Stimulated activated CD8-positive, alpha-beta memory T cell treated with anti-CD3 and anti-CD28 coated beads, Interleukin-2, amount 100 ng/mL, for 1 hour (primary cell): ENCODE data around the gene DNAL4.

Source experiments
- DNase-seq, 2 donors: peaks; one replicate each; pipeline ENCODE4 v3.0.0-alpha.2; 2020; ENCODE audit warnings: low read depth in 2 of 2

Gene DNAL4

DNA sequence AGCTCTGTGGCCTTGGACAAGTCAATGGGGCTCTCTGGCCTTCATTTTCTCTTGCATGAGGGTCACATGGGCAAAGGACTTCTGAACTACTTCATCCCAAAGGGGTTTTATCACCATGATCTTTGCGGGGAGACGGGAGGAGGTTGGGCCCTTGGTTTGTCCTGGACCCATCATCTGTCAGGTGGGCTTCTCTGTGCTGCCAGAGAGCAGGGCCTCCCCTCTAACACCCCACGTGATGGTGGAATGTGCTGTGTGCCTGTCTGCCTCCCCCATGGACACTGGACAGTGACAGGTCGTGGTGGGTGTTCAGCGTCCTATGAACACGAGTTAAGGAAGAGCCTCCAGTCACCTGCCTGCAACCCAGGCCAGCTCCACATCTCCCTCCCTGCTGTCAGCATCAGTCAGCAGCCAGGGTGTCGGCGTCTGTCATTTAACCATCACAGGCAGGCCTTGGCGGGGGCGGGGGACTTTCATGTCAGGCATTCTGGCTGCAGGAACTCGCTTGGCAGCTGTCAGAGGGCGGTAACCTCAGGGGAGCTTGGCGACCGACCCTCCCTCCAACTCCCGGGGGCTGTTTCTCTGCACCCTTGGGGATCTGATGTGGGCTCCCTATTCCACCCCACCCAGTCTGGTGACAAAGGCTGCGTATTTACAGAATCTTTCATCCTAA, 35.5 kb downstream of the DNAL4 start:
- DNase-seq, result peak in 1 of 2 donors; percentile 50

DNA sequence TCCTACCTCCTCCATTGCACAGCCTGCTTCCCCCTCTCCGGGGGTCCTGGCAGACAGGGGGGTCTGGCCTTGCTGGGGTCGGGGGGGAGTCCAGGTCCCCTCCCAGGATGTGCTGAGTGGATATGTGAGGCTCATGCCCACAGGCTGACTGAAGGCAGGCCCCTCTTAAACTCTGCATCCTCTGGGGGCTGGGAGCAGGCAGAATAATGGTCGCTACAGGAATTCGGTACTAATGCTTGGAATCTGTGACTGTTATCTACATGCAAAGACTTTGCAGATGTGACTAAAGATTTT, 36.5 kb downstream of the DNAL4 start:
- DNase-seq, result no peak

DNA sequence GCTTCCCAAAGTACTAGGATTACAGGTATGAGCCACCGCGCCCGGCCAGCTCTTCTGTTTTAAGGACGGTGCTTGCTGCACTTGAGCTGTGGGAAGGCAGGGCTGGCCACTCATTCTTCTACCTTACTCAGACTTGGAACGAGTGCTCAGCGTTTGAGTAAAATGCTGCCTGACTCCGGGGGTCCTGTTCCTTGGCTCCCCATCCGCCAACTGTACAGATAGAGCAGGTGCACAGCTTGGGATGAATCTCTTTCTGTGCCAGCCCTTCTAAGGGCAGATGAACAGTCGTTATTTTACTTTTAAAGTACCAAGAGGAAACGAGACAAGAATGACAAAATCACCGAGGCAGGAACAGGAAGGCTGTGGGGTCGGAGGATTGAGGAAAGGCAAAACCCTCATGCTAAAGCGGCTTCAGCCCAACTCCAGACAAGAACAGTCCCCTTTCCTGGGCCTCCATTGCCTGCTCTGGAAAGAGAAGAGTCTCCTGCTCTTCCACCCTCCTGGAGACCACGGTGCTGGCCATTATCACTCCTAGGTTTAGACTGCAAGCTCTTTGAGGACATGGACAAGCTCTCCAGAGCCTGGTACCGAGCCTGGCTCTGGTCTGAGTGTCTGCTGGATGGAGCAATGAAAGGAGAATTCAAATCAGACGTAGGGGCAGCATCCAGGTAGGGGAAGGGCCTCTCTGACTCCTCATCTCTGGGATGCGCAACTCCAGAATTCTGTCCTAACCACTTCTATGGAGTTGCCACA, 37.1 kb downstream of the DNAL4 start:
- DNase-seq, result no peak

DNA sequence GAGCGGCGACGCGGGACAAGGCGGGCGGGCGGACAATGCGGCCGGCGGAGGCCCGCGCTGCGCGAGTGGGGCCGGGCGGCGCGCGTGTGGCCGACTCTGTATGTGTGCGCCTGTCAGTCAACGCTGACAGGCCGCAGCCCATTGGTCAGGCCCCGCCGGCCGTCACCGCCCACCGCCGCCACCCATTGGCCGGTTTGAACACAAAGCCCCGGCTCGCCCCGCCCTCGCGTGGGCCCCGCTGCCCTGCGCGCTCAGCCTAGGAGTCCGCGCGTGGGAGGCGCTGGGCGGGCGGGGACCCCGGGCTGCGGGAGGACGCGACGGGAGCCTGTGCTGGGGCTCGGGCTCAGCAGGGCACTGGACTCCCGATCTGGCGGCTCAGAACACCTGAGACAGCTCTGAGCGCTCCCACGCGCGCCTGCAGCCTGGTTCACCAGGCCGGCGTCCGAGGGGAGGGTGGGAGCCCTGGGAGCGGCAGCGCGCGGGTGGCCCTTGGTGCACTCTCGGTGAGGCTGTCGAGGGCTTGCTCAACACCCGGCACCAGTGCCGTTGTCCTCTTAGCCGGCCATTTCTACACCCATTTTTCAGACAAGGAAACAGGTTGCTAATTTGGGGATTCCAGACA, 37.9 kb downstream of the DNAL4 start, which contains the start of gene SUN2:
Gene SUN2, minus strand, starts transcription at position 88 of the 622 bp plus-strand sequence. CDS start 3,370 bp downstream, outside the sequence.
- DNase-seq, result peak; percentile 89 to 91

DNA sequence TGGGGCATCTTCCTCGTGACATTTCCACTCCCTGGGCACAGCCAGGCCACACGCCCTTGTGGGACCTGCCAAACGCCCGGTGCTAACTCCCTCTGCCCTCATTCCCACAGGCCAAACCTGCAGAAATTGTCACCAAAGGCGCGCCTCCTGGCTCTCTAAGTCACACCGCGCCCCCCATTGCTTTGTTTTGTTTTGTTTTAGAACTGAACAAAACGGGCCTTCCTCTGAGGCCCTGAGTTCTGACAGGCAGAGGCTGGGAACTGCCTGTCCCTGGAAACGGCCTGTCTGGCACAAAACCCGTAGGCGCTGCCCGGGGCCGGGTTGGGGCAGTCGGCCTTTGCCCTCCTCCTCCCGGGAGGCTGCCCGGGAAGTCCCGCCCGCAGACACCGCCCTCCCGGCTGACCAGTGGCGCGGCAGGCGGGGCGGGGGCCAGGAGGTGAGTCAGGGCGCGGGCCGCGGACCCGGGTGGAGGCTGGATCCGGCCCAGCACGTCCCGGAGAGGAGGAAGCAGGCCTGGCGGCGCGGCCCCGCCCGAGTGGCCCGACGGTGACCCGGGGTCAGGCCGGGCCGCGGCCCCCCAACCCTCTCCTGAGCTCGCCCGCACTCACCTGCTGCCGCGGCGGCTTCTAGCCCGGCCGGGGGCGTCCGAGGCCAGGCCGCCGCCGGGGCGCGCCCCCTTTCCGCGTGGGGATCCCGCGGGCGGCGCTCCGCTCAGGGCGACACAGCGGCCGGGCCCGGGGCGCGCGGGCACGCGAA, 38.6 kb downstream of the DNAL4 start:
- no peak for DNase-seq

- no peak for DNase-seq
Observed at GRCh38 chr22:38754751-38755154, 39.2 kb downstream of the DNAL4 start.

DNA sequence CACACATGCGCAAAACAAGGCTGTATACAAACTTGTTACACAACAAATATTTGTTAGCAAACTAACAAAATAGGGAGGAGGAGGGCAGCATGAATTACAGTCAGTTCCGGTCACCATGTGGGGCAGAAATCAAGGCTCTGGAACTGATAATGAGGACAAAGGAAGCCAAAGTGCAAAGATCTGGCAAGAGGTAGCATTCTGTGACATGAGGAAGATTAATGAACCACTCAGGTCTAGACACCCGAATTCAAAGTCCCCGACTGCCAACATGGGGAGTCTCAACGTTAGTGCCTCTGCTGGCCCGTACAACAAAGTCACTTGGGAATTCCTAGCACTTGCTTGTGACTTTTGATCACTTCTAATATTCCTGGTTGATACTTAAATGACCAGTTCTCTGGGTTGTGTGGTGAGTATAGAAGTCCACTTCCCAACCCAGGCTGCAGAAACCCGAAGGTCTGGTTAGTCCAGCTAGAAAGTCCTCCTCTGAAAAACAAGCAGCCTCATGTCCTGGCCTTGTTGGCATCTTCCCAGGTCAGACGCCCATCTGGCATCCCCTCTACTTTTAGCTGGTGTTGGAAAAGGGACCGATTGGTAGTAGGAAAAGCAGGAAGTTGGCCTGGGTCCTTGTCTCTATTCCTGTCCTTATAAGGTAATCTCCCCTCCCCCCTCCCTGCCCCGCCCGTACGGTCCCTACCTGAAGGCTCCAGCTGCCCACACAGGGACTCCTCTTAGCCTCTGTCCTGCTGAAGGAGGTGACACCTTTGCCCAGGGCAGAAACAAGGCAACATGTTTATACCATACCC, 39.8 kb downstream of the DNAL4 start:
- DNase-seq, result no peak

GRCh38 chr22:38751422-38752346, 42.3 kb downstream of the DNAL4 start:
- DNase-seq, result peak; percentile 50 to 53

GRCh38 chr22:38751066-38751421, 42.9 kb downstream of the DNAL4 start:
- no peak for DNase-seq

DNA sequence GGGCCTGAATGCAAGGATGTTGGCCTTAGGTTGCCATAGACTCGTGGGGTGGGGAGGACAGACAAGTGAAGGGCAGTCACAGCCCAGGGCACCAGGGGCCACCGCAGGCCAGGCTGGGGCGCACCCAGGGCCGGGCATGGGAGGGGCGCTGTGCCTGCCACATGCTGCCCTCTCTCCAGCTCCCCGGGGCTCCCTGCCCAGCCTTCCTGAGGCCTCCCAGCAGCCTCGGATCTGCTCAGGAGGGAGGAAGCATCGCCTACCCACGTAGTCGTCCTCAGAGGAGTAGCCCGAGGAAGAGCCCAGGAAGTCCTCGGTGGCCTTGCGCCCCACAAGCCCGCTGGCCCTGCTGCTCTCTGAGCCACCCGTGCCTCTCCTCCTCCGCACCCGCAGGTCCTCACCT, 43.3 kb downstream of the DNAL4 start:
- DNase-seq, result no peak

- no peak for DNase-seq
Observed at GRCh38 chr22:38750104-38750503, 43.8 kb downstream of the DNAL4 start.

DNA sequence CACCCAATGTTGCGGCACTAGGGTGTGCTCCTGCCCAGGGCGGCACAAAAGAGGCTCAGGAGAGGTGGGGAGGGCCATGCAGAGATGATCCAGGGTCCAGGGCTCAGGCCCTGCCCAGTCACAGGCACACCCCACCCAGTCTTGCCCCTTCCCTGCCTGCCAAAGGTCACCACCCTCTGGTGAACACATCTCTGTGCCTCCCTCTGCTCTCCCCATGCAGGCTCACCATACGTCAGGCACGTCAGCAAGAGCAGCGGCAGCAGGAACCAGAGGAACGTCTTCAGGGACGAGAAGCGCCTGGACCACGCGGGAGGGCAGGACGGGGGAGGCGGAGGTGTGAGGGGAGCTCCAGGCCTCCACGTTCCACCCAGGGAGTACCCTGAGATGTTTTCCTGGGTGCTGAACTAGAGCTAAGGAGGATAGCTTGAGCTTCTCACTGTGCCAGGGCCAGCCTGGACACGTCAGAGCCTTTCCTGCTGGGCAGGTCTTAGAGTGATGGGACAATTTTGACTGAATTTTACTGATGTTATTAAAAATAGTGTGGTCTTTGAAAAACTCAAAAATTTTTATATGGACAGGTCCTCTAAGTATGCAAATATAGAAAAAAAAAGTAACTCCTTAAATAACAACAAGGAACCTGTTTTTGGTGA, 45.3 kb downstream of the DNAL4 start:
- no peak for DNase-seq

DNA sequence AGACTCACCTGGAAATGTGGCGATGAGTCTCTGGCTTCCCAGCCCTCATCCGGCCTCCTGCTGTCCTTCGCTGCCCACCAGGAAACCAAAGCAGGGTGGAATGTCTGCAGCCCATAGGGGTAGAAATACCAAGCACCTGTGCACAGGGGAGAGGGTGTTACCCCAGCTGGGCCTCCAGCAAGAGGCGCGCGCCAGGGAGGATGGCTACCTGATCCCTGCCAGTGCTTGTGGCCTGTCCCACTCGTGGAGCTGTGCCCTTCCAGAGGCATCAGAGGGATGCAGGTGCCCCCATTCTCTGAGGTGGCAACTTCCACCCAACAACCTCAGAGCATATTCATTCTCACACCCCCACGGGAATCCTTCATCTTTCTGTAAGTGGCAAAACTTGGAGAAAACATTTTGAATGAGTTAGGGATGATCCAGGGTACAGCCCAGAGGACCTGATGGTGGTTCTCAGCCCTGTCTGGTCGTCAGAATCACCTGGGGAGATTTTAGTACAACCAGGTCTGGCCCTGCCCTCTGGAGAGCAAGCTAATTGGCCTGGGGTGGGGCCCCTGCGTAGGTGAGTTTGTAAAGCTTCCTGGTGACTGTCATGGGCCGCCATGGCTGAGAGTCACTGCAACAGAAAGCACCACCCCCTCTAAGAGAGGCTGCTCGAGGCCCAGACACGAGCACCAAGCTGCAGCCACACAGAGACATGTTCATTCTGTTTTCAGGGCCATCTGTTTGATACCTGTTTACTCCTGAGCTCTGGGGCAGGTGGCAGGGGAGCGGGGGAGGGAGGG, 48.1 kb downstream of the DNAL4 start:
- DNase-seq, result no peak

DNA sequence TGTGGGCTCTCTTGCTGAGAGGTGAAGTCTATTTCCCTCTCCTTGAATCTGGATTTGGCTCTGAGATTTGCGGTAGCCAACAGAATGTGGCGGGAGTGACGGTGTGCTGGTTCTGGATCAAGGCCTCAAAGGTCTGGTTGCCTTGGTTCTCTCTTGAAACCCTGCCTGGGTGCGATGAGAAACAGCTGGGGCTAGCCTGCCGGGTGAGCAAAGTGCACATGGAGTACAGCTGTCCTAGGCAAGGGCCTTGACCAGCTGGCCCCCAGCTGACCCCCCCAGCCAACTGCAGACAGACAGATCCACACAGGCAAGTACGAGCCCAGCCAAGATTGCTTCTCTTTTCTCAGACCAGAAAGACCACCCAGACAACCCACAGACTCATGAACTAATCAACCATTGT, 49.0 kb downstream of the DNAL4 start:
- no peak for DNase-seq

DNA sequence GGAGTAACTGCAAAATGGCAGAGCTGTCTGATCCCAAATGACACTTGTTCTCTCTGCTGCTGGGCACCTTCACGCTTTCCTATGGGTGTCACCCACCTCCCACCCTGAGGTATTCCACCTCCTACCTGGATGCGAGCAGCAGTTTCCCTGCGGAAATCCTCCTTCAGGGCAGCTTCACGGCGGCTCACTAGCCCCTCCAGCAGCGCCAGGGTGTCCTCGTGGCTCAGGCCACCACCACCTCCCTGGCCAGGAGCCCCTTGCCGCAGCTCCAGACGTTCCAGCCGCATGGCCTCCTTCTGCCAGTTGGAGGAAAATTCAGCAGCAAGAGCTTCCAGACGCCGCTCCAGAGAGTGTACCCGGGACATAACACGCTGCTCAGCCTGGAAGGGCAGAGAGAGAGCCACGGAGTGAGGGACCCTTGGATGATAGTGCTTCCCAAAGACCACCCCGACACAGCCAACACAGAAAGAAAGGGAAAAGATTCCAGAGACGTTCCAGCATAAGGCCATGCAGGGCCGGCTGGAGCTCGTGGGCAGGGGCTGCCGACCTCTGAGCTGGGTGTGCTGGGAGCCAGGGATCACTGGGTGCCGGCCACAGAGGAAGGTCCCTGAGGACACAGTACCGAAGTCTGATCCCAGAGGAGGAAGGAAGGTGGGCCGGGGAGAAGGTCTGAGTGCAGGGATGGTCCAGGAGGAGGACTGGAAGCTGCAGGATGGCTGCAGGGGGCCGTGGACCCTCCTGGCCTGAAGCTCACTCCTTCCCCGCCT, 51.6 kb downstream of the DNAL4 start:
- no peak for DNase-seq

- DNase-seq, result no peak
Observed at GRCh38 chr22:38741576-38741975, 52.4 kb downstream of the DNAL4 start.

- no peak for DNase-seq
Observed at GRCh38 chr22:38741166-38741565, 52.8 kb downstream of the DNAL4 start.

DNA sequence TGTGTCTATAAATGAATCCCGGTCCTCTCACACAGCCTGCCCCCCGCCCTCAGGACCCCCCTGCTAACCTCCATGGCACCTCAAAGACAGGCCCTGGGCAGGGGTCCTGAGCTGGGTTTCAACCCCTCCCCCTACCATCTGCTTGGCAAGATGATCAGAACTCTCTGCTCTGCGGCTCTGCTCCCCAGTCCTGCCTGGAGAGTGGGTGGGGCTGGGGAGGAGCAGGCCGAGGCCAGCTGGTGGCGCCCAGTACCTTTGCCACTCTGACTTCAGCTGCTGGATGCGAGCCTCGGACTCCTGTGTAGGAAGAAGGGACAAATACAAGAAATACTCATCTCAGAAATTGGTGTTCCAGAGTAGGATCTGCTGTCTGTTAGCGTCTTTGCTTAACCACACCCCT, 53.2 kb downstream of the DNAL4 start:
- no peak for DNase-seq
